T-helper 2 cell treated with Interferon-gamma antibody and Interleukin-4, amounts not matched to agents 100 ng/mL and 5 ng/mL, for 36 hours (primary cell): ENCODE data around the gene SVEP1. TPM values are rescaled to one million over a fixed set of nuclear protein-coding genes. Genes with fewer than 3 reads are reported as not detected.

Source experiments
- intact Hi-C: fragments of 100-400 bp; cut with micrococcal nuclease; formaldehyde crosslinking; loops from one replicate; pipeline ENCODE4 v1.15.1; 2023
- total RNA-seq: library from RNA; stranded (reverse); gene quantifications from 2 replicates; pipeline ENCODE4 v1.2.3, GENCODE V29; 2022

Gene SVEP1
- total RNA-seq, 1 donor from 2014 or later, result not detected

- intact Hi-C loops, result no loop called here
Measured at GRCh38 chr9:110328763-110329162, 250.8 kb downstream of the SVEP1 start.

- intact Hi-C loops, result no loop called here
Measured at GRCh38 chr9:110327716-110328115, 251.8 kb downstream of the SVEP1 start.

GRCh38 chr9:110323818-110324217, 255.7 kb downstream of the SVEP1 start:
- intact Hi-C loops, result no loop called here

GRCh38 chr9:110320651-110321445, 258.7 kb downstream of the SVEP1 start:
- intact Hi-C loops, result no loop called here

GRCh38 chr9:110319781-110320492, 259.6 kb downstream of the SVEP1 start:
- intact Hi-C loops, result no loop called here

GRCh38 chr9:110317911-110318310, 261.6 kb downstream of the SVEP1 start:
- intact Hi-C loops, result loop anchor here (2.0 kb wide), 1 partner anchor 61 kb away; the partner anchor contains the start of gene TXN

GRCh38 chr9:110316261-110317075, 263.1 kb downstream of the SVEP1 start:
- intact Hi-C loops, result loop anchor here (2.0 kb wide), 1 partner anchor 60 kb away; the partner anchor contains the start of gene TXN

Other genes with a start within 250 kb of the SVEP1 start
- gene TXNDC8, start 241.9 kb downstream of the SVEP1 start, total RNA-seq, result not detected in 2 replicates
- gene MUSK, start 89.0 kb upstream of the SVEP1 start, total RNA-seq, result not detected in 2 replicates